NCI-H2196 (cell line): ENCODE results near the gene BANP.
A peak's percentile ranks its signal among the peaks of the same experiment; 100 is the strongest.
"Not testable (repeated sequence)": the region's sequence is repeated elsewhere in the genome, so short reads cannot be mapped to it uniquely, and the experiment has no call there.

Experiments used
- DNase-seq: peaks from one replicate; lab custom pipeline; 2025; ENCODE audit not compliant: unreplicated experiment; lab: John Stamatoyannopoulos, UW

The BANP gene

GRCh38 chr16:87950765-87951551 is at the start of gene BANP:
TSS of gene BANP (plus strand) at chr16:87951434. CDS start at chr16:87975116, 23,682 bp downstream.
- peak; percentile 87 for DNase-seq

GRCh38 chr16:87904963-87905362 is 46.3 kb upstream of the BANP start:
- not testable (repeated sequence) for DNase-seq

GRCh38 chr16:87905521-87905920 is 45.7 kb upstream of the BANP start:
- DNase-seq: not testable (repeated sequence)

GRCh38 chr16:87908101-87908500 is 43.1 kb upstream of the BANP start:
- DNase-seq: not testable (repeated sequence)

GRCh38 chr16:87909203-87909935 is 41.9 kb upstream of the BANP start:
- peak; percentile 57 for DNase-seq

GRCh38 chr16:87911106-87911763 is 40.0 kb upstream of the BANP start:
- DNase-seq: peak; percentile 61

- not testable (repeated sequence) for DNase-seq
These were observed 38.5 kb upstream of the BANP start for GRCh38 chr16:87912691-87913090.

GRCh38 chr16:87914021-87914725 is 37.1 kb upstream of the BANP start:
- not testable (repeated sequence) for DNase-seq

GRCh38 chr16:87914812-87915211 is 36.4 kb upstream of the BANP start:
- no peak for DNase-seq

- DNase-seq: no peak
These were observed 33.7 kb upstream of the BANP start for GRCh38 chr16:87917503-87917902.

GRCh38 chr16:87918338-87918737 is 32.9 kb upstream of the BANP start:
- DNase-seq: no peak

GRCh38 chr16:87918866-87919680 is 32.2 kb upstream of the BANP start:
- DNase-seq: no peak

GRCh38 chr16:87919681-87919994 is 31.6 kb upstream of the BANP start:
- no peak for DNase-seq

- peak; percentile 41 for DNase-seq
These were observed 29.9 kb upstream of the BANP start for GRCh38 chr16:87921236-87921773.

GRCh38 chr16:87922250-87922871 is 28.9 kb upstream of the BANP start:
- peak; percentile 1 for DNase-seq

- peak; percentile 65 for DNase-seq
These were observed 27.0 kb upstream of the BANP start for GRCh38 chr16:87924041-87924810.

GRCh38 chr16:87924811-87925670 is 26.2 kb upstream of the BANP start:
- peak; percentile 85 for DNase-seq
